T-helper 2 cell (primary cell): ENCODE measurements around the gene ESX1.
"Not testable (repeated sequence)": the region's sequence is repeated elsewhere in the genome, so short reads cannot be mapped to it uniquely, and the experiment has no call there.

Experiments used
- DNase-seq, 5 experiments: peaks; one replicate each; pipeline versions ENCODE4 v3.0.0 to v3.0.0-alpha.2; 2012 to 2022
- total RNA-seq, 2 donors: gene quantifications; one replicate each; lab custom pipeline; 2026; lab: John Stamatoyannopoulos, UW

The ESX1 gene
- 0 reads per million in 2 donors for total RNA-seq

DNA sequence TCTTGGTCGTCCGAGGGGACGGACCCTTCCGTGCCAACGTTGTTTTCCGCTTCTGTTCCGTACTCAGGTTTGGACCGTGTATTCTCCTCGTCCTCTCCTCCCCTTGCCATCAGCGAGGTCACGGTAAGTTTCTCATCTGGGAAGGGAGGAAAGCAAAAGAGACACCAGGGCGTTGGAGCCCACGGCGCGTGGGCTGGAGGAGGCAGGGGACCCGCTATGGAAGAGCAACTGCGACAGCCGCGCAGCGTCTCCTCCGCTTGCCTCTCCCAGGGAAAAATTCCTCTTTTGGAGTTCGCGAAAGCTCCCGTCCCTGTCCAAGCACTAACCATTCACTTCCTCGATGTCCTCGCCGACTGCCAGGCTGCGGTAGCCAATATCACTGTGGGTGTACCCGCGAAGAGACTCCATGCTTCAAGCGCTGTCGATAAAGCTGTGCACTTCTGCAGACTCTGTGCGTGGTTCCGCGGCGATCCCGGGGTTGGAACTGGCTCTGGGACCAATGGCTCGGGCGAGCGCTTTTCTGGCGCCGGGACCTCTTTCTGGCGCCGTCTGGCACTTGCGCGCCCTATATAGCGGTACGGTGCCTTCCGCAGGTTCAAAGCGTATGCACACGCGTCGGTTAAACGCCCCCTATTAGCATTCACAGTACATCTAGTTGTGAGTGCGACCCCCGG lies at the start of gene ESX1:
Gene ESX1, minus strand, starts transcription at position 492 of the 674 bp plus-strand sequence. Its CDS starts 84 bp downstream, at position 408.
- DNase-seq, result peak in 1 of 5 experiments; percentile 16

- no peak for DNase-seq
These were observed 40.9 kb upstream of the ESX1 start for GRCh38 chrX:104295636-104296035.

DNA sequence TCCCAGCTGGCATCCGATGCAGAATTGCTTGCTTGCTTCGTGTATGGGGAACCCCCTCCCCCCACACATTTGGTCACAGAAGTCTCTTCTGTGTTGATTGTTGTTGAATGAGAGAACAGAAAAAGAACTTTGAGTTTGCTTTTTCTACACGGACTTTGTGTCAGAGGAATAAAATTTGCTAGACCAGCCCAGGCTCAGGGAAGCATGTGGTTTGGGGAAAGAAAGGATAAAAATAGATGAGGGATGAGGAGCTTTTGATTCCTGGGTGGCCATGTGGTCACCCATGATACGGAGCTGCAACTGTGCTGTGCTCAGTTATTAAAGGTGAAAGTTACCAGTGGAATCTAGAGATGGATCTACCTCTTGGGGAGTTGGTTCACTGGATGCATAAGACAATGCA lies 34.2 kb upstream of the ESX1 start:
- DNase-seq, result no peak

- no peak for DNase-seq
These were observed 33.5 kb upstream of the ESX1 start for GRCh38 chrX:104288269-104288668.

DNA sequence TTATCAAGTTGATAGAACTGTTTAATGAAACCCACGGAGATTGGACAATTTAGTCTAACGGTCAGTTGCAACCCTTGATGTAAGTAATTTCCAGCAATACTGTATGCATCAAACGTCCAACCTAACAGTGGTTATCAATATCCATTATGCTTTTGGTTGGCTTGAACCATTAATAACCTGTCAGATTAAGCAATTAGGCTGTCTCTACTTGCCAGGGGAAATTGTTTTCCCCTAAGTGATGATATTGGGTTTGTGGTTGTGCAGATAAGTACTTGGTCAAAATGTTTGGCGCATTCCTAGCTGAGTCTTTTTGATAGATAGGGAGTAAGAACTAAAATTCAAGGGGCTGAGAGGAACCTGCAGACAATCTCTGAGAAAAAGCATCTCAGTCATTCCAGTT lies 30.5 kb upstream of the ESX1 start:
- DNase-seq, result no peak

DNA sequence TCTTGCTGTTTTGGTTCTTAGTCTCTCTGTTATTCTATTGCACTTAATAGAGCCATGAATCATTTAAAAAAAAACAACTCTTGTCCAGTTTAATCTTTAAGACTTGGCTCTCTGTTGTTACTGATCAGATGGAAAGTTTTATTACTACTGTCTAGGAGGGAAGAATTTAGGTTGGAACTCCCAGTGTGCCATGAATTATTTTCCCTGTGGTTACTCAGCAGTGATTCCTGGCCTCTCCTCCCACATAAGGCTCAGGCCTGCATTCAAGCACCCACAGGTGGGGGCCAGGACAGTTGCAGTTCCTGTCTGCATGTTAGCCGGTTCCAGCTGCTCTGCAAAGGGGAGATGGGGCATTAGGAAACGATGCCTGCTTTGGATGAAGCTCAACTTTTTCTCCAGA lies 29.8 kb upstream of the ESX1 start:
- DNase-seq, result no peak

DNA sequence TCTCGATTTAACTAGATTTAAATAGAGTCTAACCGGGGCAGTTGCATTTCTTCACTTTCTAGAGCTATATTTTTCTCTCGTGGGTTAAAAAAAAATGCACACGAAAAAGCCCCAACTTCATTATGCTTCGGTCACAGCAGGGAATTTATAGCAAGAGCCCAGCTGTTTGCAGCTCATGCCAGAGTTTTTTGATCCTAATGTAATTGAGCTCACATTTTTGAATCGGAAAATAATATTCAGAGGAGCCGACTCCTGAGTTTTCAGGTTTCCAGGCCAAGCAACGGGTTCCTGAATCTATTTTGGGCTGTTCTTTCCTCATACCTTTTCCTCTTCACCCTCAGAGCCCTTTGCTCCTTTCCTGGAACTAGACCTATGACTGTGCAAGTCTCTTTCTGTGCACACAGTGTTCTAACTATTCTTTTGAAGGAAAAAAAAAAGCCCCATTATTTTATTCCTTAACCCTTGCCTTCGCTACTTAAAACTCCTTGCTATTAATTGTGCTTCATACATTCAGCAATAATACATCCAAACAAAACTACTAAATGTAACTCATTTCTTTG lies 27.5 kb upstream of the ESX1 start:
- no peak for DNase-seq

- no peak for DNase-seq
These were observed 26.8 kb upstream of the ESX1 start for GRCh38 chrX:104281564-104281963.

DNA sequence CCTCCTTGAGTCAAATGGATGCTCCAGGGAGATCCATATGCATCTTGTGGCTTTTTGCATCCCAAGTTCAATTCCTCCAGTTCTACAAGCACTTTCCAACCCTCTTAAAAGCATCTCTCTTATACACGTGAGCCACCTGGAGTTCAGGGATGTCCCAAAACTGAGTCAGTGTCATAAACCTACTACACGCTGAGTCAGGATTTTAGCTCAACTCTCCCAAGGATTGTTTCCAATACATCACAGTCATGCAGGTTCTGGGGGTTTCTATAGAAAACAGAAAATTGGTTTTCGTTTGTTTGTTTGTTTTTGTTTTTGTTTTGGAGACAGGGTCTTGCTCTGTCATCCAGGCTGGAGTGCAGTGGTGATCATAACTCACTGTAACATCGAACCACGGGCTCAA lies 25.9 kb upstream of the ESX1 start:
- DNase-seq, result no peak

DNA sequence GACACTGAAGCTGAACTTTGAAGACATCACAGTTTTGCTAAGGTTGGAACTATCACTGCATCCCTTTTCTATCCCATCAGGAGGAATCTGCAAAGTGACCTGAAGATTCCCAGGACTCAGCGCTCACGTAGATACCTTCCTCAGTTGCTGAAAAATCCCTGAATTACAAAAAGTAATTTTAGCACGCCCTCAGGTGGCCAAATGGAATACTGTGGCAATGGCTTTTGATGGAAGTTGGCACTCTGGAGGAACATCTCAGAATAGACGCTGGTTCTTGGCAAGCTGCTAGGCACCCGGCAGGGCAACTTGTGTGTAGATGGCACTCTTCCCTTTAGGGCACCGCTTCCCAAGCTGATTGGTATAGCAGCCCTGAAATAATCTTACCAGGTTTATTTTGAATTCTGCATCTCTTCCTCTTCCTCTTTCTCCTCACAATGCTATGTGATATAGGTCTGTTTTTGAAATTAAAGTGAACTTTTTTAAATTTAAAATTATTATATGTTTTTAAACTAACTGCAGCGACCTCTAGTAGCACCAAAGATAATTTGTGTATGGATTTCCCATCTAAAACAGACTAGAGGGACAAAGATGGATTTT lies 16.3 kb upstream of the ESX1 start:
- peak in 1 of 5 experiments; percentile 17 for DNase-seq

GRCh38 chrX:104270212-104270611 lies 15.5 kb upstream of the ESX1 start:
- no peak for DNase-seq

DNA sequence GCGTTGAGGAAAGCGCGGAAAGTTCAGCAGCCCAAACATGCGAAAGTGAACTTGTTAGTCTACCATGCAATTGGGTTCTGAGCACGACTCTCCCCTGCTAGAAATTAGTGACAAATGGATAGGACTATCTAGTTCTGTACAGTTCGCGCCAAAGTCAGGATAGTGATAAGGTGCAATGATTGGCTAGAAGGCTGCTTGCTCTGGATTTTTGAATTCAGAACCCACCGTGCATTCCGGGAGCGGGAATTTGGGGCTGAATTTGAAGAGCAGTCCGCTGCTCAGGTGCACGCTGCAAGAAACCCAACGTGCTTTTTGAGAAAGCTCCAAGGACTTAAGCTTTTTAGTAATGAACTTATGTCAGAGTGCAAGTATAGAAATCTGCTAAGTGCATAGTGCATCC lies 732 bp upstream of the ESX1 start:
- no peak for DNase-seq

GRCh38 chrX:104253567-104254441 lies 929 bp downstream of the ESX1 start:
- DNase-seq, result no peak

DNA sequence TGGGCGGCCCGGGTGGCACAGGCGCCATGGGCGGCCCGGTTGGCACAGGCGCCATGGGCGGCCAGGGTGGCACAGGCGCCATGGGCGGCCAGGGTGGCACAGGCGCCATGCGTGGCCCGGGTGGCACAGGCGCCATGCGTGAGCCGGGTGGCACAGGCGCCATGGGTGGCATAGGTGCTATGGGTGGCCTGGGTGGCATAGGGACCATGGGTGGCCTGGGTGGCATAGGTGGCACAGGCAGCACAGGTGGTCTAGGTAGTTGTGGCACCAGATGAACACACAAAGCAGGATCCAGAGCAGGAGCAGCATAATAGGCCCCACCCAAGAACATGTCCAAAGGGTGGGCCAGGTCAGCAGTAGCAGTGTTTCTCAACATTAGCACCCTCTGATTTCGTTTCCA lies 4.3 kb downstream of the ESX1 start:
- DNase-seq, result no peak

DNA sequence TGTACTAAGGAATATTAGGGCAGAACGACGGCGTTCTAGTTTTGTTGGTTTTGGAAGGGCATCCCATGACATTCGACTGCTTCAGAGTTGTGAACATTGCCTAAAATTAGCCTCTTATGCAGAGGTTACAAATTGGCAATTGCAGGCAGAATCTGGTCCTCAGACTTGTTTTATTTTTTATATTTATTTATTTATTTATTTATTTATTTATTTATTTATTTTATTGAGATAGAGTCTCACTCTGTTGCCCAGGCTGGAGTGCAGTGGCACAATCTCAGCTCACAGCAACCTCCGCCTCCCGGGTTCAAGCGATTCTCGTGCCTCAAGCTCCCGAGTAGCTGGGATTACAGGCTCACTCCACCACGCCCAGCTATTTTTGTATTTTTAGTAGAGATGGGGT lies 24.7 kb downstream of the ESX1 start:
- DNase-seq, result not testable (repeated sequence)

- DNase-seq, result no peak
These were observed 43.5 kb downstream of the ESX1 start for GRCh38 chrX:104211187-104211586.

GRCh38 chrX:104205548-104205947 lies 49.2 kb downstream of the ESX1 start:
- DNase-seq, result no peak
